Omental fat pad (tissue), 4 donors: Measurements from ENCODE around the gene USP53. TPM values are rescaled to one million over a fixed set of nuclear protein-coding genes. Genes with fewer than 3 reads are reported as not detected.

ENCODE experiments used
- ATAC-seq: fragments of 150-250 bp; one replicate; pipeline ENCODE4 v1.9.1; 2016; ENCODE audit warnings: mild to moderate bottlenecking, moderate library complexity; ENCODE audit not compliant: low FRiP score
- DNase-seq: peaks from one replicate; pipeline ENCODE4 v3.0.0-alpha.2; 2019; ENCODE audit warnings: low spot score
- total RNA-seq, 4 donors: library from RNA; depleted of rRNA; stranded (reverse); fragments of >200 nt; gene quantifications; one replicate each; pipeline ENCODE4 v1.1.0, GENCODE V29; 2016
- TF ChIP-seq, protein P1 (sequence below), 3 donors: fragments of 450-650 bp; IDR thresholded peaks; one replicate each; pipeline ENCODE4 v1.5.1; 2016 to 2017; ENCODE audit warnings: antibody characterized with exemption in 3 of 3, mild to moderate bottlenecking in 3 of 3, moderate library complexity in 2 of 3

USP53 gene
- total RNA-seq, 4 donors from 2014 or later = 55.5 to 143 (median 105) TPM

- TF ChIP-seq, protein P1, sequence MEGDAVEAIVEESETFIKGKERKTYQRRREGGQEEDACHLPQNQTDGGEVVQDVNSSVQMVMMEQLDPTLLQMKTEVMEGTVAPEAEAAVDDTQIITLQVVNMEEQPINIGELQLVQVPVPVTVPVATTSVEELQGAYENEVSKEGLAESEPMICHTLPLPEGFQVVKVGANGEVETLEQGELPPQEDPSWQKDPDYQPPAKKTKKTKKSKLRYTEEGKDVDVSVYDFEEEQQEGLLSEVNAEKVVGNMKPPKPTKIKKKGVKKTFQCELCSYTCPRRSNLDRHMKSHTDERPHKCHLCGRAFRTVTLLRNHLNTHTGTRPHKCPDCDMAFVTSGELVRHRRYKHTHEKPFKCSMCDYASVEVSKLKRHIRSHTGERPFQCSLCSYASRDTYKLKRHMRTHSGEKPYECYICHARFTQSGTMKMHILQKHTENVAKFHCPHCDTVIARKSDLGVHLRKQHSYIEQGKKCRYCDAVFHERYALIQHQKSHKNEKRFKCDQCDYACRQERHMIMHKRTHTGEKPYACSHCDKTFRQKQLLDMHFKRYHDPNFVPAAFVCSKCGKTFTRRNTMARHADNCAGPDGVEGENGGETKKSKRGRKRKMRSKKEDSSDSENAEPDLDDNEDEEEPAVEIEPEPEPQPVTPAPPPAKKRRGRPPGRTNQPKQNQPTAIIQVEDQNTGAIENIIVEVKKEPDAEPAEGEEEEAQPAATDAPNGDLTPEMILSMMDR (IDR thresholded peaks at IDR 0.05) = no peak
- no peak for DNase-seq
- ATAC-seq = peak; percentile 35
These were observed 21.2 kb downstream of the USP53 start for GRCh38 chr4:119233750-119234149.

- DNase-seq (no peak), ATAC-seq (no peak)
- TF ChIP-seq, protein P1 (IDR thresholded peaks at IDR 0.05) = no peak
These were observed 24.7 kb downstream of the USP53 start for GRCh38 chr4:119237201-119237600.

- DNase-seq = no peak
- ATAC-seq = no peak
- TF ChIP-seq, protein P1 (IDR thresholded peaks at IDR 0.05) = no peak
These were observed 25.1 kb downstream of the USP53 start for GRCh38 chr4:119237642-119238041.

- TF ChIP-seq, protein P1 (IDR thresholded peaks at IDR 0.05) = no peak
- ATAC-seq (no peak), DNase-seq (no peak)
These were observed 25.7 kb downstream of the USP53 start for GRCh38 chr4:119238068-119238722.

DNA sequence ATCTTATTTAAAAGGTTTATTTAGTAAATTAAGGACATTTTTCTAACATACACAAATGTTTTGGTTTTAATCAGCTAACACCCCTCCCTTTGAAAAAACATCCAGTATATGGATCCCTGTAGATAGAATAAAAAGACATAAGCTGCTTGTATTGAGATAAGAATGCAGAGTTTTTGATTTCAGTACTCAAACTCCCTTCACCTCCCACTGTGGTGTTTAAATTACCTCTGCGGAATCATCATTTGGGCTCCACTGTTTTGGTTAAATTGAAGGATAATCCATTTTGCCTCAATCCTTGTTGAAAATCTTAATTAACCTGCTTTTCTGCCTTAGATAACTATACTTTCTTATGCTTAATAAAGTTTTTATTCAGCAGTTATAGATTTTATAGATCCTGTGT is 27.6 kb downstream of the USP53 start:
- TF ChIP-seq, protein P1 (IDR thresholded peaks at IDR 0.05) = no peak
- DNase-seq (no peak), ATAC-seq (no peak)

DNA sequence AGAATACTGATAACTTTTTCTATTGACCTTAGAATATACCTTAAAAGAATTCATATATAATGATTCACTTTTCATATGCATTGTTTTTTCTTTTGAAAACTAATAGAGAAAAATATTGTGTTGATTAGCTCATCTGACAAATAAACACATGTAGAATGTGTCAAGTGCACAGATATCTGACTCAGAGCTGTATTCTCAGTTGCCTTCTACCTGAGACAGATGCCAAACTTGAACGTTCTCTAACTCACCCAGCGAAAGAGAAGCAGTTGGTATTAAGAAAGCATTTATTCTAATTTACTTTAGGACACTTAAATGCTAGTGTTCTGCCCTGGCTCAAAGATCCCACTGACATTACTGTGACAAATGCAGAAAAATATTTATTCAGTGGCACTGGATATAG is 28.1 kb downstream of the USP53 start:
- TF ChIP-seq, protein P1 (IDR thresholded peaks at IDR 0.05) = no peak
- ATAC-seq (no peak), DNase-seq (no peak)

GRCh38 chr4:119242417-119242816 is 29.9 kb downstream of the USP53 start:
- ATAC-seq = no peak
- TF ChIP-seq, protein P1 (IDR thresholded peaks at IDR 0.05) = no peak
- no peak for DNase-seq
